ENCODE data around the gene MYBBP1A.

- TF ChIP-seq GATA2 (IDR thresholded peaks at IDR 0.05; ENCODE audit: low read depth, low read length) (no peak), GATA3 (IDR thresholded peaks at IDR 0.05; ENCODE audit: low read depth, low read length) (no peak)
These were observed 34.1 kb downstream of the MYBBP1A start for GRCh38 chr17:4520894-4521600.

Measured in SH-SY5Y (cell line).